Measurements from ENCODE around the gene CD8B2. TPM values are rescaled to one million over a fixed set of nuclear protein-coding genes. Genes with fewer than 3 reads are reported as not detected.
"Not testable (repeated sequence)": the region's sequence is repeated elsewhere in the genome, so short reads cannot be mapped to it uniquely, and the experiment has no call there.

The CD8B2 gene
- total RNA-seq, 1 experiment from 2014 or later = not detected

DNA sequence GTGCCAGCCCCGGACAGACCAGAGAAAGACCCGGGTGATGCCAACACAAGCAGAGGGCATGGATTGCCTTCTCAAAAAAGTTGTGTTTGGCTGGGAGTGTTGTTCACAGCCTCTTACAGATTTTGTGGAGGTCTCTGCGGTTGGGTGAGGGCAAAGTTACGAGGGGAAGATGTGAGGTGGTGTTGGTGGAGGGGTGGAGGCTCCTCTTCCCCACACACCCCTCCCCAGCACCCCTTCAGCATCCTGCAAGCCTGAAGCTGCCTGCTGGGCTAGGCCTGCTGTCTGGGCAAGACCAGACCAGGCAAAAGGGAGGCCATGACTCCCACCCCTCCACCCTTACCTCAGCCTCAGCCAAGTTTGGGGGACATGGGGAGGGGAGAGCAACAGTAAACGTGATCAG, 26.2 kb downstream of the CD8B2 start:
- H3K27me3 ChIP-seq (ENCODE audit: insufficient read depth, low read length); H4K20me1 ChIP-seq (ENCODE audit: control insufficient read depth, insufficient read depth, insufficient read length); H2AFZ ChIP-seq (ENCODE audit: low read length); H4K91ac ChIP-seq (ENCODE audit: insufficient read length, low read depth, low read length); H3K27ac ChIP-seq (ENCODE audit: insufficient read length, low read depth, low read length); H3K27me3 Mint-ChIP-seq (ENCODE audit: low read depth); H3K4me2 ChIP-seq (ENCODE audit: insufficient read depth, insufficient read length, low read length); H3K4me1 ChIP-seq (ENCODE audit: insufficient read depth, low read length); H3K14ac ChIP-seq (ENCODE audit: insufficient read depth, low read length); H3K9me3 Mint-ChIP-seq; H3K27ac Mint-ChIP-seq; H3K9ac ChIP-seq (ENCODE audit: extremely low read depth, insufficient read length, low read length); H2BK120ac ChIP-seq (ENCODE audit: low read depth, low read length, poor library complexity, severe bottlenecking); H4K5ac ChIP-seq (ENCODE audit: insufficient read length, low read depth, low read length); H3K79me2 ChIP-seq (ENCODE audit: insufficient read depth, low read length); H3K23ac ChIP-seq (ENCODE audit: insufficient read length, low read depth, low read length); H3K79me1 ChIP-seq (ENCODE audit: insufficient read depth, low read depth, low read length, poor library complexity, severe bottlenecking); H3K36me3 Mint-ChIP-seq (ENCODE audit: insufficient read depth in 1 of 3, low read depth in 3 of 3); H2BK15ac ChIP-seq (ENCODE audit: low read depth, low read length); H3K4me3 Mint-ChIP-seq; H2BK5ac ChIP-seq (ENCODE audit: insufficient read length, low read length); H2AK5ac ChIP-seq (ENCODE audit: insufficient read length, low read length); H3K56ac ChIP-seq (ENCODE audit: insufficient read length, low read depth, low read length); H3K23me2 ChIP-seq (ENCODE audit: insufficient read length, low read depth, low read length, poor library complexity, severe bottlenecking); H3K18ac ChIP-seq (ENCODE audit: insufficient read length, low read depth, low read length); DNase-seq; H3K4ac ChIP-seq (ENCODE audit: low read depth, low read length); H3K9me3 ChIP-seq (ENCODE audit: control insufficient read depth, low read depth, low read length); H3T11ph ChIP-seq (ENCODE audit: low read length); H4K8ac ChIP-seq (replicated peaks; ENCODE audit: insufficient read length, low read depth, low read length); H2BK20ac ChIP-seq (ENCODE audit: low read depth, low read length, poor library complexity, severe bottlenecking); H2BK12ac ChIP-seq (ENCODE audit: insufficient read length, low read depth, low read length): not testable (repeated sequence)
- peaks cover 2 to 11% of the 10 kb centered on the region in 2 experiments; a peak in 3 of 4 replicates for H3K4me1 Mint-ChIP-seq
- no CpG with 5 or more reads among the region's 5 CpGs for WGBS (ENCODE audit: extremely low coverage, insufficient read length, low lambda C conversion rate)

DNA sequence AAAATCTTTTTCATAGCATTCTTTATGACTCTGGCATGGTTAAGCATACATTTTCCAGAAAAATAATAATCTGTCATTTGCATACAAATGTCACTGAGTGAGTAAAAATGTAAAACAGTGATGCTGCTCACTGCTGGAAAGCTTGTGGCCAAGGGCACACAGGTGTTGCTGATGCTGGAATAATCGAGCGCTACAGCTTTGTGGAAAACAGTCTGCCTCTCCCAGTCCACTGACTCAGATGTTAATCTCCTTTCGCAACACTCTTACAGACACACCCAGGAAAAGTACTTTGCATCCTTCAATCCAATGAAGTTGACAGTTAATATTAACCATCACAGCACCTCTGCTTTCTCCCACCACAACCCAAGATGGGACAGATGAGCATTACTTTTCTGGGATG, 27.7 kb downstream of the CD8B2 start:
- H3K4me2 ChIP-seq (ENCODE audit: insufficient read depth, insufficient read length, low read length); DNase-seq; H3K9me3 ChIP-seq (ENCODE audit: control insufficient read depth, low read depth, low read length); H4K91ac ChIP-seq (ENCODE audit: insufficient read length, low read depth, low read length); H3K9me3 Mint-ChIP-seq; H3K18ac ChIP-seq (ENCODE audit: insufficient read length, low read depth, low read length); H3K4me1 Mint-ChIP-seq; H2BK15ac ChIP-seq (ENCODE audit: low read depth, low read length); H2AFZ ChIP-seq (ENCODE audit: low read length); H3K23me2 ChIP-seq (ENCODE audit: insufficient read length, low read depth, low read length, poor library complexity, severe bottlenecking); H3K79me1 ChIP-seq (ENCODE audit: insufficient read depth, low read depth, low read length, poor library complexity, severe bottlenecking); H2AK5ac ChIP-seq (ENCODE audit: insufficient read length, low read length); H3K9ac ChIP-seq (ENCODE audit: extremely low read depth, insufficient read length, low read length); H3K36me3 Mint-ChIP-seq (ENCODE audit: insufficient read depth in 1 of 3, low read depth in 3 of 3); H3K4ac ChIP-seq (ENCODE audit: low read depth, low read length); H2BK120ac ChIP-seq (ENCODE audit: low read depth, low read length, poor library complexity, severe bottlenecking); H3T11ph ChIP-seq (ENCODE audit: low read length); H4K8ac ChIP-seq (replicated peaks; ENCODE audit: insufficient read length, low read depth, low read length); H3K23ac ChIP-seq (ENCODE audit: insufficient read length, low read depth, low read length); H2BK5ac ChIP-seq (ENCODE audit: insufficient read length, low read length); H3K27ac Mint-ChIP-seq; H3K14ac ChIP-seq (ENCODE audit: insufficient read depth, low read length); H3K27ac ChIP-seq (ENCODE audit: insufficient read length, low read depth, low read length); H3K27me3 Mint-ChIP-seq (ENCODE audit: low read depth); H3K56ac ChIP-seq (ENCODE audit: insufficient read length, low read depth, low read length); H4K20me1 ChIP-seq (ENCODE audit: control insufficient read depth, insufficient read depth, insufficient read length); H2BK12ac ChIP-seq (ENCODE audit: insufficient read length, low read depth, low read length); H3K27me3 ChIP-seq (ENCODE audit: insufficient read depth, low read length); H2BK20ac ChIP-seq (ENCODE audit: low read depth, low read length, poor library complexity, severe bottlenecking); H3K4me3 Mint-ChIP-seq; H3K79me2 ChIP-seq (ENCODE audit: insufficient read depth, low read length); H4K5ac ChIP-seq (ENCODE audit: insufficient read length, low read depth, low read length); H3K4me1 ChIP-seq (ENCODE audit: insufficient read depth, low read length): not testable (repeated sequence)
- no CpG with 5 or more reads among the region's 3 CpGs for WGBS (ENCODE audit: extremely low coverage, insufficient read length, low lambda C conversion rate)
